Superior temporal gyrus (tissue), 1 donor: ENCODE measurements around the gene UMODL1.
"Not testable (repeated sequence)": the region's sequence is repeated elsewhere in the genome, so short reads cannot be mapped to it uniquely, and the experiment has no call there.

Experiments used
- DNase-seq: peaks from one replicate; pipeline ENCODE4 v3.0.0-alpha.2; 2016; ENCODE audit errors: extremely low spot score

The UMODL1 gene

GRCh38 chr21:42163511-42163863 is 92.4 kb downstream of the UMODL1 start:
- DNase-seq, result no peak

- peak; percentile 72 for DNase-seq
Measured at GRCh38 chr21:42164064-42164789, 93.1 kb downstream of the UMODL1 start.

- no peak for DNase-seq
Measured at GRCh38 chr21:42164818-42165217, 93.7 kb downstream of the UMODL1 start.

GRCh38 chr21:42165901-42166300 is 94.8 kb downstream of the UMODL1 start:
- no peak for DNase-seq

- no peak for DNase-seq
Measured at GRCh38 chr21:42169758-42170157, 98.6 kb downstream of the UMODL1 start.

- peak; percentile 96 for DNase-seq
Measured at GRCh38 chr21:42171091-42172053, 100.3 kb downstream of the UMODL1 start.

- no peak for DNase-seq
Measured at GRCh38 chr21:42172596-42173483, 101.7 kb downstream of the UMODL1 start.

- DNase-seq, result no peak
Measured at GRCh38 chr21:42174173-42174572, 103.1 kb downstream of the UMODL1 start.

GRCh38 chr21:42175110-42175710 is 104.1 kb downstream of the UMODL1 start:
- no peak for DNase-seq

- peak; percentile 69 for DNase-seq
Measured at GRCh38 chr21:42176859-42177258, 105.7 kb downstream of the UMODL1 start.

GRCh38 chr21:42179316-42179715 is 108.2 kb downstream of the UMODL1 start:
- DNase-seq, result no peak

GRCh38 chr21:42180001-42180400 is 108.9 kb downstream of the UMODL1 start:
- DNase-seq, result not testable (repeated sequence)

- no peak for DNase-seq
Measured at GRCh38 chr21:42182713-42183371, 111.7 kb downstream of the UMODL1 start.

- no peak for DNase-seq
Measured at GRCh38 chr21:42183374-42184266, 112.5 kb downstream of the UMODL1 start.

- DNase-seq, result no peak
Measured at GRCh38 chr21:42186591-42186990, 115.5 kb downstream of the UMODL1 start.

GRCh38 chr21:42187976-42188653 is 117.0 kb downstream of the UMODL1 start:
- DNase-seq, result peak; percentile 35

GRCh38 chr21:42188663-42189062 is 117.5 kb downstream of the UMODL1 start:
- no peak for DNase-seq

GRCh38 chr21:42189431-42189830 is 118.3 kb downstream of the UMODL1 start:
- no peak for DNase-seq

GRCh38 chr21:42189860-42190485 is 118.9 kb downstream of the UMODL1 start:
- DNase-seq, result no peak
